SU-DHL-6 (cell line): ENCODE measurements around the gene PAK2.
"Not testable (repeated sequence)": the region's sequence is repeated elsewhere in the genome, so short reads cannot be mapped to it uniquely, and the experiment has no call there.

Experiments used
- H2AFZ ChIP-seq: fragments of 200-600 bp; sonication (generic); 2 replicates; pipeline ENCODE4 v1.6.1; 2014; ENCODE audit warnings: low read depth, mild to moderate bottlenecking, moderate library complexity, mixed read lengths, antibody characterized with exemption, low read length; ENCODE audit not compliant: severe bottlenecking
- H3F3A ChIP-seq: fragments of 200-600 bp; shearing (Covaris generic); 2 replicates; pipeline ENCODE4 v1.6.0; 2016; ENCODE audit warnings: antibody characterized with exemption, mild to moderate bottlenecking; ENCODE audit not compliant: insufficient read depth
- H3K27ac ChIP-seq: fragments of 200-600 bp; sonication (generic); 2 replicates; pipeline ENCODE4 v1.5.1; 2016; ENCODE audit warnings: low read depth, mild to moderate bottlenecking, low read length, moderate library complexity, mixed read lengths
- H3K27me3 ChIP-seq: fragments of 200-600 bp; sonication (generic), shearing (Covaris generic); 2 replicates; pipeline ENCODE4 v1.6.0; 2014; ENCODE audit warnings: mild to moderate bottlenecking, low read length
- H3K36me3 ChIP-seq: fragments of 200-600 bp; sonication (generic); 2 replicates; pipeline ENCODE4 v1.6.1; 2014; ENCODE audit warnings: mild to moderate bottlenecking, low read length, mixed read lengths
- H3K4me2 ChIP-seq: fragments of 300-600, 200-600 bp; shearing (Covaris generic), sonication (generic); 2 replicates; pipeline ENCODE4 v1.6.0; 2014; ENCODE audit warnings: low read length, low read depth, mild to moderate bottlenecking; ENCODE audit not compliant: poor library complexity, severe bottlenecking
- H3K4me3 ChIP-seq: fragments of 200-600 bp; sonication (generic); 2 replicates; pipeline ENCODE4 v1.5.1; 2014; ENCODE audit warnings: antibody characterized with exemption, low read length, mild to moderate bottlenecking, mixed read lengths; ENCODE audit not compliant: insufficient read depth, poor library complexity, severe bottlenecking
- H3K79me2 ChIP-seq: fragments of 200-600 bp; sonication (generic); 2 replicates; pipeline ENCODE4 v1.6.1; 2014; ENCODE audit warnings: mild to moderate bottlenecking, low read length, moderate library complexity; ENCODE audit not compliant: insufficient read depth
- H3K9ac ChIP-seq: fragments of 200-600 bp; sonication (generic); 2 replicates; pipeline ENCODE4 v1.7.0; 2014; ENCODE audit warnings: mild to moderate bottlenecking, low read length
- H3K9me2 ChIP-seq: fragments of 200-600 bp; sonication (generic); replicated peaks from 2 replicates; pipeline ENCODE4 v1.6.1; 2014; ENCODE audit warnings: low read length; ENCODE audit not compliant: insufficient read depth
- H3K9me3 ChIP-seq: fragments of 200-600 bp; sonication (generic); 2 replicates; pipeline ENCODE4 v1.6.1; 2014; ENCODE audit warnings: low read length, mixed read lengths; ENCODE audit not compliant: insufficient read depth
- H4K20me1 ChIP-seq: fragments of 200-600 bp; sonication (generic); 2 replicates; pipeline ENCODE4 v1.6.1; 2014; ENCODE audit warnings: low read depth, mild to moderate bottlenecking, antibody characterized with exemption, low read length, moderate library complexity, mixed read lengths
- EZH2phosphoT487 ChIP-seq: fragments of 200-600 bp; sonication (generic), shearing (Covaris generic); conservative IDR thresholded peaks from 2 replicates; pipeline ENCODE4 v1.6.1; 2018; ENCODE audit warnings: mild to moderate bottlenecking, antibody characterized with exemption, low read length, moderate library complexity, mixed read lengths
- TF ChIP-seq, protein P1 (sequence below): fragments of 200-600 bp; sonication (generic); IDR thresholded peaks from one replicate; pipeline ENCODE4 v1.5.1; 2017; ENCODE audit warnings: antibody characterized with exemption, mild to moderate bottlenecking, low read length, moderate library complexity; ENCODE audit not compliant: insufficient read depth, poor library complexity, severe bottlenecking

Gene PAK2

DNA sequence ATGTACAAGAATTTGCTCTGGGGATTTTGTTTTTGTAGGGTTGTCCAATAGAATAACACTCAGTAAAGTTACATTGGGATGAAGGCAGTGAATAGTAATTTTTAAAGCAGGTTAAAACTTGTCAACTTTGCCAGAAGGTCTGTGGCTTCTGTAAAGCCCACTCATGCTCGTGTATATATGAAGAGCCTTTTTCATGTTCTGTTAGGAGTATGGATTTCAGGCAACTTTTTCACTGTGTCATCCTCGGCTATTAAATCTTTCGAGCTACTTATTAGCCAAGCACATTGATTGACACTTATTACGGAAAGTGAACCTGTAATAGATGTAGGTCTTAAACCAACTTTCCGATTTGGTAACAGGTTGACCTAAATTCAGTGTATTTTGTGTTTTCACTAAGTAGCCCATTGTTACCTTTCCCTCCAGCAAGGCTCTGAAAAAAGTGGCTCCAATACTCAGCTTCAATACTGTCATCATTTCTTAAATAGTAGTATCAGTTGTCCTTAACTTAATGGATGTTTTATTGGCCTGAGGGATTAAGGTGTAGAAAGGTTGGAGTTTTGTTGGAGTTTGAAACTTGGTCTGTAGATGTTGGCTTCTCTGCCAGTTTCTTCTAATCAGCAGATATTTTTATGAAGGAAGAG lies 1.7 kb downstream of the PAK2 start:
- H3K9ac ChIP-seq = peak overlapping the region; percentile 92
- peak overlapping the region; percentile 81 for H3K4me3 ChIP-seq
- H4K20me1 ChIP-seq = 0 out of 2 replicates have a peak, but pooled peaks cover 10% of the 10 kb centered on the region
- no peaks in the 10 kb centered on the region for H3K9me2 ChIP-seq
- no peak overlapping the region for H3K27ac ChIP-seq
- H3K36me3 ChIP-seq = 0 out of 2 replicates have a peak, but pooled peaks cover 6% of the 10 kb centered on the region
- TF ChIP-seq EZH2phosphoT487 = no peak
- TF ChIP-seq, protein P1, sequence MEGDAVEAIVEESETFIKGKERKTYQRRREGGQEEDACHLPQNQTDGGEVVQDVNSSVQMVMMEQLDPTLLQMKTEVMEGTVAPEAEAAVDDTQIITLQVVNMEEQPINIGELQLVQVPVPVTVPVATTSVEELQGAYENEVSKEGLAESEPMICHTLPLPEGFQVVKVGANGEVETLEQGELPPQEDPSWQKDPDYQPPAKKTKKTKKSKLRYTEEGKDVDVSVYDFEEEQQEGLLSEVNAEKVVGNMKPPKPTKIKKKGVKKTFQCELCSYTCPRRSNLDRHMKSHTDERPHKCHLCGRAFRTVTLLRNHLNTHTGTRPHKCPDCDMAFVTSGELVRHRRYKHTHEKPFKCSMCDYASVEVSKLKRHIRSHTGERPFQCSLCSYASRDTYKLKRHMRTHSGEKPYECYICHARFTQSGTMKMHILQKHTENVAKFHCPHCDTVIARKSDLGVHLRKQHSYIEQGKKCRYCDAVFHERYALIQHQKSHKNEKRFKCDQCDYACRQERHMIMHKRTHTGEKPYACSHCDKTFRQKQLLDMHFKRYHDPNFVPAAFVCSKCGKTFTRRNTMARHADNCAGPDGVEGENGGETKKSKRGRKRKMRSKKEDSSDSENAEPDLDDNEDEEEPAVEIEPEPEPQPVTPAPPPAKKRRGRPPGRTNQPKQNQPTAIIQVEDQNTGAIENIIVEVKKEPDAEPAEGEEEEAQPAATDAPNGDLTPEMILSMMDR = no peak
- no peaks in the 10 kb centered on the region for H3K9me3 ChIP-seq
- peaks cover 5% of the 10 kb centered on the region; the same call in 1 of the 2 replicates for H3F3A ChIP-seq
- peaks cover 66% of the 10 kb centered on the region for H3K79me2 ChIP-seq
- H3K27me3 ChIP-seq = no peaks in the 10 kb centered on the region
- H2AFZ ChIP-seq = no peak overlapping the region
- H3K4me2 ChIP-seq = peak overlapping the region; percentile 73

DNA sequence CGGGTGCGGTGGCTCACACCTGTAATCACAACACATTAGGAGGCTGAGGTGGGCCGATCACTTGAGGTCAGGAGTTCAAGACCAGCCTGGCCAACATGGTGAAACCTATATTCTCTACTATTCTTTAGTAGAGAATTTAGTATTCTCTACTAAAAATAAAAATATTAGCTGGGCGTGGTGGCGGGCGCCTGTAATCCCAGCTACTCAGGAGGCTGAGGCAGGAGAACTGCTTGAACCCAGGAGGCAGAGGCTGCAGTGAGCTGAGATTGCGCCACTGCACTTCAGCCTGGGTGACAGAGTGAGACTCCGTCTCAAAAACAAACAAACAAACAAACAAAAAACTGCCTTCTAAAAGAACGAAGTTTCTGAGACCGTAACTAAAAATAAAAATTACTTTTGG lies 3.9 kb downstream of the PAK2 start:
- H3K4me3 ChIP-seq = not testable (repeated sequence)
- peaks cover 88% of the 10 kb centered on the region for H3K79me2 ChIP-seq
- H4K20me1 ChIP-seq = peaks cover 20% of the 10 kb centered on the region

DNA sequence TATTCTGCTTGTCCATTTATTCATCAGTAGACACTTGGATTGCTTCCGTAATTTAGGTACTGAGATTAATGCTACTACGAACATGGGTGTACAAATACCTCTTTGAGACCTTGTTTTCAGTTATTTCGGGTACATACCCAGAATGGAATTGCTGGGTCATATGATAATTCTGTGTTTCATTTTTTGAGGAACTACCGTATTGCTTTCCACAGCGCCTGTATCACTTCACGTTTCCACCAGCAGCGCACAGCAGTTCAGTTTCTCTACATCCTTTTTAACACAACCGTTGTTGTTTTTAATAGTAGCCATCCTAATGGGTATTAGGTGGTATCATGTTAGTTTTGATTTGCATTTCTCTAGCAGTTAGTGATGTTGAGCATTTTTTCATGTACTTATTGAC lies 9.5 kb downstream of the PAK2 start:
- Histone ChIP-seq H3K79me2 (peaks cover 98% of the 10 kb centered on the region), H3K27ac (no peak overlapping the region), H3K9me2 (no peaks in the 10 kb centered on the region), H3K4me2 (peak overlapping the region; percentile 2), H2AFZ (no peak overlapping the region), H3K27me3 (no peaks in the 10 kb centered on the region), H3K9ac (no peak overlapping the region), H3K4me3 (no peak overlapping the region), H3K9me3 (no peaks in the 10 kb centered on the region), H4K20me1 (peaks cover 15% of the 10 kb centered on the region), H3F3A (peaks cover 18% of the 10 kb centered on the region; the same call in 1 of the 2 replicates), H3K36me3 (peaks cover 20% of the 10 kb centered on the region)
- TF ChIP-seq EZH2phosphoT487 = no peak
- TF ChIP-seq, protein P1 = no peak

More for the DNA sequence above, 3.9 kb downstream of the PAK2 start:
- not testable (repeated sequence) for H3K27me3 ChIP-seq, H3K9ac ChIP-seq, H2AFZ ChIP-seq, H3K4me2 ChIP-seq, H3K27ac ChIP-seq, H3K9me3 ChIP-seq, H3K9me2 ChIP-seq
- H3K36me3 ChIP-seq = peaks cover 13% of the 10 kb centered on the region; the same call in 1 of the 2 replicates
- H3F3A ChIP-seq = peaks cover 15% of the 10 kb centered on the region; the same call in 1 of the 2 replicates

DNA sequence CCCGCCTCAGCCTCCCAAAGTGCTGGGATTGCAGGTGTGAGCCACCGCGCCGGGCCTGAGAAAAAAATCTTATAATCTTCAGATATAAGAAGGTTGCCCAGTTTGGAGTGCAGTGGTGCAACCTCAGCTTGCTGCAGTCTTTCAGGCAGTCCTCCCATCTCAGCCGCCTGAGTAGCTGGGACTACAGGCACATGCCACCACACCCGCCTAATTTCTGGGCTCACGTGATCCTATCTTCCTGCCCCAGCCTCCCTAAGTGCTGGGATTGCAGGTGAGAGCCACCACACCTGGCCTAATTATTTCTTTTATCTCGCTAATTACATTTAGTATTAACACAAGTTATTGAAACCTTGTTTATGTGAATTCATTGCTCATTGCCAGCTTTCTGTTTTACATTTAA lies 13.5 kb downstream of the PAK2 start:
- Histone ChIP-seq H3K27me3 (no peaks in the 10 kb centered on the region), H3K27ac (no peak overlapping the region), H2AFZ (no peak overlapping the region), H3K36me3 (peaks cover 28% of the 10 kb centered on the region), H3K4me3 (no peak overlapping the region), H3K79me2 (peaks cover 98% of the 10 kb centered on the region), H3K9me3 (peaks cover 13% of the 10 kb centered on the region; the same call in 1 of the 2 replicates), H4K20me1 (peaks cover 3% of the 10 kb centered on the region; the same call in 1 of the 2 replicates), H3K9me2 (no peaks in the 10 kb centered on the region), H3K4me2 (no peak overlapping the region), H3F3A (0 out of 2 replicates have a peak, but pooled peaks cover 3% of the 10 kb centered on the region), H3K9ac (no peak overlapping the region)
- no peak for TF ChIP-seq EZH2phosphoT487
- TF ChIP-seq, protein P1 = no peak
